Adipose tissue (tissue), 3 donors: ENCODE results near the gene DENND4C. TPM values are rescaled to one million over a fixed set of nuclear protein-coding genes. Genes with fewer than 3 reads are reported as not detected.
"Not testable (repeated sequence)": the region's sequence is repeated elsewhere in the genome, so short reads cannot be mapped to it uniquely, and the experiment has no call there.

Experiments
- H3K27ac ChIP-seq: one replicate; pipeline ENCODE4 v1.5.1; 2013; ENCODE audit warnings: low read depth, low read length
- WGBS, 3 donors: extraction: QIAGEN DNeasy Blood & Tissue Kit; methylation state at CpG; one replicate each; pipeline ENCODE4 v1.1.7; 2013; 5-methylcytosine and 5-hydroxymethylcytosine counted together
- polyA plus RNA-seq, 3 donors: library from polyadenylated mRNA; stranded (reverse); fragments of 200-250 nt; gene quantifications; one replicate each; pipeline ENCODE4 v1.2.3, GENCODE V29; 2013
- donor health status: healthy with polysubstance abuse.
- donor health status: Bipolar disorder and iron deficiency.
- donor health status: healthy.

DENND4C gene
- polyA plus RNA-seq, 3 donors = 9.5 to 18.2 (median 15.7) TPM

- no peak overlapping the region for H3K27ac ChIP-seq
- WGBS, 3 donors = 91 to 94% (median 91%) methylated on average over 6 of the region's 6 CpGs
Measured at GRCh38 chr9:19385786-19386501, 155.5 kb downstream of the DENND4C start.

GRCh38 chr9:19386502-19387044 lies 156.1 kb downstream of the DENND4C start:
- no peak overlapping the region for H3K27ac ChIP-seq
- WGBS, 3 donors = 36 to 72% (median 39%) methylated on average over 2 of the region's 2 CpGs

- no peak overlapping the region for H3K27ac ChIP-seq
Measured at GRCh38 chr9:19387317-19387716, 156.8 kb downstream of the DENND4C start.

DNA sequence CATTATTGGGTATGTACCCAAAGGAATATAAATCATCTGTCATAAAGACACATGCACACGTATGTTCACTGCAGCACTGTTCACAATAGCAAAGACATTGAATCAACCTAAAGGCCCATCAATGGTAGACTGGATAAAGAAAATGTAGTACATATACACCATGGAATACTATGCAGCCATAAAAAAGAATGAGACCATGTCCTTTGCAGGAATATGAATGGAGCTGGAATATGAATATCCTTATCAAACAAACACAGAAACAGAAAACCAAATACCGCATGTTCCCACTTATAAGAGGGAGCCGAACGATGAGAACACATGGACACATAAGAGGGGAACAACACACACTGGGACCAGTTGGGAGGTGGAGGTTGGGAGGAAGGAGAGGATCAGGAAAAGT lies 159.0 kb downstream of the DENND4C start:
- not testable (repeated sequence) for H3K27ac ChIP-seq
- WGBS, 3 donors = 96 to 99% (median 97%) methylated on average over 4 of the region's 4 CpGs

More at GRCh38 chr9:19387317-19387716, 156.8 kb downstream of the DENND4C start:
- WGBS, 3 donors = 60 to 82% (median 76%) methylated on average over 2 of the region's 2 CpGs

GRCh38 chr9:19397845-19398244 lies 167.4 kb downstream of the DENND4C start:
- no peak overlapping the region for H3K27ac ChIP-seq

GRCh38 chr9:19403231-19403630 lies 172.7 kb downstream of the DENND4C start:
- WGBS, 3 donors = 71 to 93% (median 76%) methylated on average over 4 of the region's 4 CpGs
- not testable (repeated sequence) for H3K27ac ChIP-seq

More at GRCh38 chr9:19397845-19398244, 167.4 kb downstream of the DENND4C start:
- 24 to 80% (median 72%) methylated on average over 1 of the region's 1 CpG for WGBS, 3 donors

DNA sequence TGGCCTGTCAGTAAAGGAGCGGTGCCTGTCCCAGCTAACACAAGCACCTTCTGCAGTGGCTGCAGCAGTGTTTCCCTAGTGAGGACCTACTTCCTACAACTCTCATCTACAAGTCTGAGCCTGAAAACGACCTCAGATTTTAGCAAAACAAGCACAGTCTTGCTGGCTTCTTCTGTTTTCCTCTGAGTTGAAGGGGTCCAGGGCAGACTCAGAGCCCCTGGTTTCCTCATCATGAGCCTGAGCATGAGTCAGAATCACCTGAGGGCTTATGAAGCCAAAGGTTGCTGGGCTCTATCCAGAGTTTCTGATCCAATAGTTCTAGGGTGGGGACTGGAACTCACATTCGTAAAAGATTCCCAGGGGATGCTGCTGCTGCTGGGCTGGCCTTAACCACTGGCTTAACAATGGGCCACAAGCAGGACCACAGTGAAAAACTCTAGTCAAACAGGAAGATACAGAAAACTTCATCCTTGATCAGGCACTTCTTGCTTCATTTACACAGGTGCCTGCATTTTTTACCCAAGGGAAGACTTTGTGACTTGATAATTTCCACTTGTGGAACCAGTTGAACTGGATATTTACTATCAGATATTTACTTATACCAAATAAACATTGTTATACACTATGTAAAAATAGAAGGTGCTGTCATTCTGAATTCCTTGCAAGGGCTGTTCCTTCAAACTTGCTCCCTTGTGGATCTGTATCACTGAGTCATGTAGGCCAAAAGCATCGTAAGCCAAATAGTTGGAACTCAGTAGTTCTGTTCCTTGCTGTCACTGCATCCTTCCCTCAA lies 174.0 kb downstream of the DENND4C start:
- 46 to 73% (median 60%) methylated on average over 4 of the region's 4 CpGs for WGBS, 3 donors
- H3K27ac ChIP-seq = no peak overlapping the region

DNA sequence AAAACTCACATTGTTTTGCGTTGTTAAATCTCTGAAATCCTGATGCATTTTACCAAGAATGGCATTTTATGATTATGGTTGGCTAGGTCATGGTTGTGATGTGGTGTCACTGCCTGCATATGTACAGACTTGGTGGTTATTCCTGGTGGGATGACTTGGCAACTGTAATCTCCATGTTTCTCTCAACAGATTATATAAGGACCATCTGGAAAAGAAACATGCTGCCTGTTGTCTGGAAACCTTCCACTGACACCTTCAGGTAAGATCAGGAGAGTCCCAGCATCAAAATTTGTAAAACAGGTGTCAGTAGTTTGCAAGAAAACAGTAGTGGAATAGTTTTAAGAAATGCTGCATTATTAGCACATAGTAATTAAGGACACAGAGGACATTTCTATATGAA lies 175.3 kb downstream of the DENND4C start:
- WGBS, 3 donors = 94 to 96% (median 94%) methylated on average over 1 of the region's 1 CpG
- no peak overlapping the region for H3K27ac ChIP-seq

DNA sequence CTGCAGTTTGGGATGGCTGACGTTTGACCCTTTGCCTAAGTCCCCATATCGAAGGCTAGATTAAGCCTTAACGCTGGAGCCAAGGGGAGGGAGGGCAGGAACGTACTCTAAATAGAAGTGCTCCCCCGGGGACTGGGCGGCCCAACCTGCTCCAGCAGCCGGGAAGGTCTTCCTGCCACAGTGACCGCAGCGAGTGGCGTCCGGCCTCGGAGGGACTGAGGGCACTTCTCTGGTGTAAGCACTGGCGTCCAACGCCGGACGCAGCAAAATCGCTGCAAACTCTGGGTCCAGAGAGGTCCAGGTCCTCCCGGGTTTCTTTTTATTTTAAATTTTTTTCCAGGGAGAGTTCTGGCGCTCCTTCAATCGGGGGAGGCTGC lies 177.8 kb downstream of the DENND4C start:
- peak overlapping the region; percentile 41 for H3K27ac ChIP-seq
- 2 to 5% (median 2%) methylated on average over 20 of the region's 20 CpGs for WGBS, 3 donors

- H3K27ac ChIP-seq = peak within 1 kb of the TSS; percentile 41
- WGBS, 3 donors = 0% methylated on average over 56 to 61 of the region's 61 CpGs
Measured at GRCh38 chr9:19408693-19409400, 178.4 kb downstream of the DENND4C start, which contains the start of gene ACER2. Gene ACER2 (plus strand): TSS chr9:19409009. CDS start chr9:19409085, 76 bp downstream.

DNA sequence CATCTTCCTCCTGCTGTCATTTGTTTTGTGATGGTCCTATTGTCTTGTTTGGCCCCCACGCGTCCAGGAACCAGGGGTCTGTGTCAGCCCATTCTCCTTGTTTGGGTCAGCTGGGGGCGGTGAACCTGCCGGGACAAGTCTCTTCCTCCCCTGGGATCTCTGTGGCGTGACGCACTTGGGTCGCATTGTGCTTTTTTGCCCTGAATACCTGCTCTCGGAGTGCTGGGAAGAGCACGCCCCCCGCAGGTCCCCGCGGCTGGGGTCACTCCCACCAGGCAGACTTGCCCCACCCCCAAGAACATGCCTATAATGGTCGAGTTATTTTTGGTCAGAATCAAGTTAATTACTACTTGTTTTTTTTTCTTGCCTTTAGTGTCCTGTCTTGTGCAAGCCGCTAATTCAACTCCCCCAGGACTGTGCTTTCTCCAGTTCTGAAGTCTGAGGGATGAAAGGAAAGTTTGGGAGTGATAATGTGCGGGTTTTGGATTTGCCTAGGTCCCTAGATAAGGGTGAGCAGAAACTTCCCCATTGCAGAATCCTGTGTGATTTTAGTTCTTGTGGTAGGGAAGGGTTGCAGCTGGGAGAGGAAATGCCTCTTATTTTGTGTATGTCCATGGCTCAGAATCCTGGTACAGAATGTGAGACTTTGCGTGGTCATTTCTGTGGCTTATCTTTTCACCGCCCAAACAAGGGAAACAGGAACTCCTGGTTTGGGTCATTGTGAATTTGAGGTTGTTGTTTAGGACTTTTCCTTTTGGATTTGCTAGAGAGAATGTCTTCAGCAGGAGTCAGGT lies 179.1 kb downstream of the DENND4C start:
- 1 to 4% (median 3%) methylated on average over 17 of the region's 17 CpGs for WGBS, 3 donors
- no peak overlapping the region for H3K27ac ChIP-seq

DNA sequence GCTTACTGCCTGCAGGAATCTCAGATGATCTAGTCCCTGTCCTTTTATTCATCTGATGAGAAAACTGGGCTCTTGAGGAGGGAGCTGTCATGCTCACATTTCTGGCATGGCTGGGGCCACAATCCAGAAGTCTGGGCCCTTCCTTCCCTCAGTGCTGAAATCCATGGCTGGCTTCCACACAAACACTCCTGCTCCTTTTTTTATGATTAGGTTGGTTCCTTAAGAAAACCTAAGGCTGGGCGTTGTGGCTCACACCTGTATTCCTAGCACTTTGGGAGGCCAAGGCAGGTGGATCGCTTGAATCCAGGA lies 179.7 kb downstream of the DENND4C start:
- no peak overlapping the region for H3K27ac ChIP-seq
- WGBS, 3 donors = 90 to 97% (median 97%) methylated on average over 2 of the region's 2 CpGs

DNA sequence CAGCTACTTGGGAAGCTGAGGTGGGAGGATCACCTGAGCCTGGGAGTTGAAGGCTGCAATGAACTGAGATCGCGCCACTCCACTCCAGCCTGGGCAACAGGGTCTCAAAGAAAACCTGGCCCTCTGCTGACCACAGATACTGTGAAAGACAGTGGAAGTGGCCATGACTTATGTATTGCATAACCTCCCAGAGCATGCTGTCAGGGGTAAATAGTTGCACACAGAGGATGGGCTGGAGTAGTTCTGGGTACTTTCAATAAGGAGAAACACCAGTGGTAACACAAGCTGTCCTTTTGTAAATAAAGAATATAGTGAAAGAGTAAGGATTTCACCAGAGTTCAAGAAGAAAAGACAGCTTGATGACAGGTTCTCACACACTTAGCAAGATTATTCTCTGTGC lies 180.1 kb downstream of the DENND4C start:
- H3K27ac ChIP-seq = no peak overlapping the region
- WGBS, 3 donors = 99 to 100% (median 100%) methylated on average over 2 of the region's 2 CpGs

DNA sequence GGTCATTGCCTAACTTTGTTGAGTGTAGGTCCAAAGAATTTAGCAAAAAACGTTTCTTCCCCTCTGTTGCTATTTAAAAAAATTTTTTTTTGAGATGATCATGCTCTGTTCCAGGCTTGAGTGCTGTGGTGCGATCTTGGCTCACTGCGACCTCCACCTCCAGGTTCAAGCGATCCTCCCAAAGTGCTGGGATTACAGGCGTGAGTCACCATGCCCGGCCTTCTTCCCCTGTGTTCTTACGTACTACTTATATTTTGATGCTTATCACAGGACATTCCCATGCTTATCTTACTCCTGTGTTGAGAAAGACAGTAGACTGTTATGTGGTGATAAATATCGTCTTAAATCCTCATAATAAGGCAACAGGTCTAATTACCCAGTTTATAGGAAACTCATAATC lies 180.8 kb downstream of the DENND4C start:
- no peak overlapping the region for H3K27ac ChIP-seq
- 86 to 92% (median 87%) methylated on average over 8 of the region's 8 CpGs for WGBS, 3 donors

DNA sequence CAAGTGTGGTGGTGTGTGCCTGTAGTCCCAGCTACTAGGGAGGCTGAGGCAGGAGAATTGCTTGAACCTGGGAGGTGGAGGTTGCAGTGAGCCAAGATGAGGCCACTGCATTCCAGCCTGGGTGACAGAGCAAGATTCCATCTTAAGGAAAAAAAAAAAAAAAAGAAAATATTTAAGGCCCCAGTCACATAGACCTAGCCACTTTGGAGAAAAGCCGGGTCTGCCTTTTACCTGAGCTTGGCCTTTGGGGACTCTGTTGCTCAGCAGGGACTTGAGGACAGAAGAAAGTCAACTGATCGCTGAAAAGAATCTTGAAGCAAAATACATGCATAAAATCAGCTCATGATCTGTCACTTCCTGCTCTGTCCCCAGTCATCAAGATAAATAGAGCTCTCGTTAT lies 183.0 kb downstream of the DENND4C start:
- not testable (repeated sequence) for H3K27ac ChIP-seq
- 61 to 94% (median 67%) methylated on average over 3 of the region's 3 CpGs for WGBS, 3 donors

- WGBS, 3 donors = 93 to 97% (median 93%) methylated on average over 2 of the region's 2 CpGs
- no peak overlapping the region for H3K27ac ChIP-seq
Measured at GRCh38 chr9:19416143-19416542, 185.7 kb downstream of the DENND4C start.

DNA sequence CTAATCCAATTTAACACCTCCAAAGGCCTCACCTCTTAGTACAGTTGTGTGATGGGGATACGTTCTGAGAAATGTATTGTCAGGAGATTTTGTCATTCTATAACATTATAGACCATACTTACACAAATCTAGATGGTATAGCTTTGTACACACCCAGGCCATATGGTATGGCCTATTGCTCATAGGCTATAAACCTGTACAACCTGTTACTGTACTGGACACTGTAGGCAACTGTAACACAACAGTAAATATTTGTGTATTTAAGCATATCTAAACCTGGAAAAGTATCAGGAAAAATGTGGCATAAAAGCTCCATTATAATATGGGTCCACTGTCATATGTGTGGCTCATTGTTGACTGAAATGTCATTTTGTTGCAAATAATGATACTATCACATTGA lies 190.4 kb downstream of the DENND4C start:
- no peak overlapping the region for H3K27ac ChIP-seq
- WGBS, 3 donors = 91 to 100% (median 100%) methylated on average over 1 of the region's 1 CpG
